WTC11 (cell line): ENCODE data around the gene CLASP1.

Experiments used
- CBFB ChIP-seq: sonication (generic); formaldehyde crosslinking; IDR thresholded peaks from 2 replicates; pipeline ENCODE4 v1.8.1; 2022; ENCODE audit warnings: mild to moderate bottlenecking, low read depth, missing genetic modification reagents
- CTCF ChIP-seq: fragments of 200-600 bp; IDR thresholded peaks from 2 replicates; pipeline ENCODE4 v1.8.0; 2022; ENCODE audit warnings: antibody characterized with exemption
- FOXP1 ChIP-seq: sonication (generic); formaldehyde crosslinking; IDR thresholded peaks from 2 replicates; pipeline ENCODE4 v1.8.0; 2022; ENCODE audit warnings: missing genetic modification reagents, mild to moderate bottlenecking, moderate library complexity, borderline replicate concordance
- JUN ChIP-seq: sonication (generic); formaldehyde crosslinking; IDR thresholded peaks from 2 replicates; pipeline ENCODE4 v1.8.0; 2023; ENCODE audit warnings: mild to moderate bottlenecking, missing genetic modification reagents
- MYBL2 ChIP-seq: sonication (generic); formaldehyde crosslinking; IDR thresholded peaks from 2 replicates; pipeline ENCODE4 v1.8.1; 2023; ENCODE audit warnings: mild to moderate bottlenecking, moderate library complexity, missing genetic modification reagents
- NFYB ChIP-seq: sonication (generic); formaldehyde crosslinking; conservative IDR thresholded peaks from 2 replicates; pipeline ENCODE4 v1.8.0; 2022; ENCODE audit warnings: low read depth, missing genetic modification reagents
- NR2C2 ChIP-seq: sonication (generic); formaldehyde crosslinking; IDR thresholded peaks from 2 replicates; pipeline ENCODE4 v1.8.0; 2022; ENCODE audit warnings: mild to moderate bottlenecking, missing genetic modification reagents
- RELA ChIP-seq: sonication (generic); formaldehyde crosslinking; IDR thresholded peaks from 2 replicates; pipeline ENCODE4 v1.8.1; 2022; ENCODE audit warnings: missing genetic modification reagents, mild to moderate bottlenecking, borderline replicate concordance
- ZBTB21 ChIP-seq: sonication (generic); formaldehyde crosslinking; IDR thresholded peaks from 2 replicates; pipeline ENCODE4 v1.8.1; 2023; ENCODE audit warnings: mild to moderate bottlenecking, missing genetic modification reagents, borderline replicate concordance
- TF ChIP-seq, protein P1 (sequence below): sonication (generic); formaldehyde crosslinking; IDR thresholded peaks from 2 replicates; pipeline ENCODE4 v1.8.1; 2023; ENCODE audit warnings: mild to moderate bottlenecking, missing genetic modification reagents, moderate library complexity
- TF ChIP-seq, protein P2 (sequence below): sonication (generic); formaldehyde crosslinking; IDR thresholded peaks from 2 replicates; pipeline ENCODE4 v1.8.1; 2023; ENCODE audit warnings: mild to moderate bottlenecking, missing genetic modification reagents, moderate library complexity
- TF ChIP-seq, protein P3 (sequence below): fragments of 250-450 bp; sonication (Bioruptor Pico); IDR thresholded peaks from 2 replicates; pipeline ENCODE4 v2.1.2; 2022; ENCODE audit warnings: mild to moderate bottlenecking, moderate library complexity
- TF ChIP-seq, protein P4 (sequence below): sonication (generic); formaldehyde crosslinking; IDR thresholded peaks from 2 replicates; pipeline ENCODE4 v1.8.1; 2023; ENCODE audit warnings: mild to moderate bottlenecking, missing genetic modification reagents, borderline replicate concordance

DNA sequence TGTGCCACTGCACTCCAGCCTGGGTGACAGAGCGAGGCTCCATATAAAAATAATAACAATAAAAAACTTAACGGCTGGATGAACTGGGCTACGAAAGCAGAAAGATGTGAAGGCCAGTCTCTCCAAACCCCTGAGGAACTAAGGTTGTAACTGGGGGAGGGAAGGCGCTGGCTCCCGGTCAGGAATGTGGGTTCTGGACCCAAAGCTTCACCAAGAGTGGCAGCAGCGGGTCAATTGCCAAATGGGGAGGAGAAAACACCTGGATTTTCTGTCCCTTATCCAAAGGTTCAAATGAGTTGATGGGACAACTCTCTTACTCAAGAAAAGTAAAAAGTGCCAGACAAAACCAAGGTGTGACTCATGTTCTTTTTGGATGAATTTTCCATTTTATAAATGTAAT lies 304.2 kb downstream of the CLASP1 start:
- TF ChIP-seq ZBTB21 (CRISPR knock-in tag) (no peak), NR2C2 (CRISPR knock-in tag) (no peak), CTCF (no peak), FOXP1 (CRISPR knock-in tag) (no peak), MYBL2 (no peak), NFYB (no peak), CBFB (no peak), RELA (CRISPR knock-in tag) (no peak), JUN (CRISPR knock-in tag) (no peak)
- TF ChIP-seq, protein P1, sequence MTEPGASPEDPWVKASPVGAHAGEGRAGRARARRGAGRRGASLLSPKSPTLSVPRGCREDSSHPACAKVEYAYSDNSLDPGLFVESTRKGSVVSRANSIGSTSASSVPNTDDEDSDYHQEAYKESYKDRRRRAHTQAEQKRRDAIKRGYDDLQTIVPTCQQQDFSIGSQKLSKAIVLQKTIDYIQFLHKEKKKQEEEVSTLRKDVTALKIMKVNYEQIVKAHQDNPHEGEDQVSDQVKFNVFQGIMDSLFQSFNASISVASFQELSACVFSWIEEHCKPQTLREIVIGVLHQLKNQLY (CRISPR knock-in tag), result no peak
- TF ChIP-seq, protein P2, sequence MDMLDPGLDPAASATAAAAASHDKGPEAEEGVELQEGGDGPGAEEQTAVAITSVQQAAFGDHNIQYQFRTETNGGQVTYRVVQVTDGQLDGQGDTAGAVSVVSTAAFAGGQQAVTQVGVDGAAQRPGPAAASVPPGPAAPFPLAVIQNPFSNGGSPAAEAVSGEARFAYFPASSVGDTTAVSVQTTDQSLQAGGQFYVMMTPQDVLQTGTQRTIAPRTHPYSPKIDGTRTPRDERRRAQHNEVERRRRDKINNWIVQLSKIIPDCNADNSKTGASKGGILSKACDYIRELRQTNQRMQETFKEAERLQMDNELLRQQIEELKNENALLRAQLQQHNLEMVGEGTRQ, result no peak
- TF ChIP-seq, protein P3, sequence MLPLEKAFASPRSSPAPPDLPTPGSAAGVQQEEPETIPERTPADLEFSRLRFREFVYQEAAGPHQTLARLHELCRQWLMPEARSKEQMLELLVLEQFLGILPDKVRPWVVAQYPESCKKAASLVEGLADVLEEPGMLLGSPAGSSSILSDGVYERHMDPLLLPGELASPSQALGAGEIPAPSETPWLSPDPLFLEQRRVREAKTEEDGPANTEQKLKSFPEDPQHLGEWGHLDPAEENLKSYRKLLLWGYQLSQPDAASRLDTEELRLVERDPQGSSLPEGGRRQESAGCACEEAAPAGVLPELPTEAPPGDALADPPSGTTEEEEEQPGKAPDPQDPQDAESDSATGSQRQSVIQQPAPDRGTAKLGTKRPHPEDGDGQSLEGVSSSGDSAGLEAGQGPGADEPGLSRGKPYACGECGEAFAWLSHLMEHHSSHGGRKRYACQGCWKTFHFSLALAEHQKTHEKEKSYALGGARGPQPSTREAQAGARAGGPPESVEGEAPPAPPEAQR (CRISPR knock-in tag), result no peak
- TF ChIP-seq, protein P4, sequence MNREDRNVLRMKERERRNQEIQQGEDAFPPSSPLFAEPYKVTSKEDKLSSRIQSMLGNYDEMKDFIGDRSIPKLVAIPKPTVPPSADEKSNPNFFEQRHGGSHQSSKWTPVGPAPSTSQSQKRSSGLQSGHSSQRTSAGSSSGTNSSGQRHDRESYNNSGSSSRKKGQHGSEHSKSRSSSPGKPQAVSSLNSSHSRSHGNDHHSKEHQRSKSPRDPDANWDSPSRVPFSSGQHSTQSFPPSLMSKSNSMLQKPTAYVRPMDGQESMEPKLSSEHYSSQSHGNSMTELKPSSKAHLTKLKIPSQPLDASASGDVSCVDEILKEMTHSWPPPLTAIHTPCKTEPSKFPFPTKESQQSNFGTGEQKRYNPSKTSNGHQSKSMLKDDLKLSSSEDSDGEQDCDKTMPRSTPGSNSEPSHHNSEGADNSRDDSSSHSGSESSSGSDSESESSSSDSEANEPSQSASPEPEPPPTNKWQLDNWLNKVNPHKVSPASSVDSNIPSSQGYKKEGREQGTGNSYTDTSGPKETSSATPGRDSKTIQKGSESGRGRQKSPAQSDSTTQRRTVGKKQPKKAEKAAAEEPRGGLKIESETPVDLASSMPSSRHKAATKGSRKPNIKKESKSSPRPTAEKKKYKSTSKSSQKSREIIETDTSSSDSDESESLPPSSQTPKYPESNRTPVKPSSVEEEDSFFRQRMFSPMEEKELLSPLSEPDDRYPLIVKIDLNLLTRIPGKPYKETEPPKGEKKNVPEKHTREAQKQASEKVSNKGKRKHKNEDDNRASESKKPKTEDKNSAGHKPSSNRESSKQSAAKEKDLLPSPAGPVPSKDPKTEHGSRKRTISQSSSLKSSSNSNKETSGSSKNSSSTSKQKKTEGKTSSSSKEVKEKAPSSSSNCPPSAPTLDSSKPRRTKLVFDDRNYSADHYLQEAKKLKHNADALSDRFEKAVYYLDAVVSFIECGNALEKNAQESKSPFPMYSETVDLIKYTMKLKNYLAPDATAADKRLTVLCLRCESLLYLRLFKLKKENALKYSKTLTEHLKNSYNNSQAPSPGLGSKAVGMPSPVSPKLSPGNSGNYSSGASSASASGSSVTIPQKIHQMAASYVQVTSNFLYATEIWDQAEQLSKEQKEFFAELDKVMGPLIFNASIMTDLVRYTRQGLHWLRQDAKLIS (CRISPR knock-in tag), result no peak
